GM18519 (cell line): ENCODE data around the gene LDLRAD4.

Experiments
- ATAC-seq: cut with Tn5 transposase; IDR thresholded peaks from one replicate; pipeline ENCODE4 v1.9.1; 2021; ENCODE audit warnings: mild to moderate bottlenecking, moderate library complexity; ENCODE audit not compliant: unreplicated experiment, low FRiP score

The LDLRAD4 gene

GRCh38 chr18:13630716-13631268 is 412.2 kb downstream of the LDLRAD4 start:
- ATAC-seq, result no peak

- ATAC-seq, result no peak
Measured at GRCh38 chr18:13633700-13634099, 415.1 kb downstream of the LDLRAD4 start.

GRCh38 chr18:13635046-13635445 is 416.5 kb downstream of the LDLRAD4 start:
- ATAC-seq, result no peak

GRCh38 chr18:13638719-13639595 is 420.4 kb downstream of the LDLRAD4 start:
- ATAC-seq, result no peak

GRCh38 chr18:13640266-13640860 is 421.8 kb downstream of the LDLRAD4 start:
- ATAC-seq, result no peak

- ATAC-seq, result no peak
Measured at GRCh38 chr18:13641551-13642439, 423.2 kb downstream of the LDLRAD4 start.

GRCh38 chr18:13642440-13642827 is 423.9 kb downstream of the LDLRAD4 start:
- no peak for ATAC-seq

GRCh38 chr18:13643261-13643751 is 424.7 kb downstream of the LDLRAD4 start:
- no peak for ATAC-seq

- ATAC-seq, result no peak
Measured at GRCh38 chr18:13645093-13645492, 426.5 kb downstream of the LDLRAD4 start.

- ATAC-seq, result no peak
Measured at GRCh38 chr18:13646633-13647032, 428.1 kb downstream of the LDLRAD4 start.

GRCh38 chr18:13647761-13648160 is 429.2 kb downstream of the LDLRAD4 start:
- no peak for ATAC-seq

GRCh38 chr18:13649397-13650390 is 431.1 kb downstream of the LDLRAD4 start:
- no peak for ATAC-seq

GRCh38 chr18:13653746-13654433 is 435.3 kb downstream of the LDLRAD4 start:
- ATAC-seq, result no peak

GRCh38 chr18:13657974-13658373 is 439.4 kb downstream of the LDLRAD4 start:
- ATAC-seq, result no peak

GRCh38 chr18:13658436-13659204 is 440.1 kb downstream of the LDLRAD4 start:
- ATAC-seq, result no peak

- no peak for ATAC-seq
Measured at GRCh38 chr18:13660510-13660909, 441.9 kb downstream of the LDLRAD4 start.

- ATAC-seq, result no peak
Measured at GRCh38 chr18:13661051-13661778, 442.7 kb downstream of the LDLRAD4 start.
